Fibroblast of peridontal ligament (primary cell): Measurements from ENCODE around the gene CECR2.

ENCODE experiments used
- DNase-seq: peaks from one replicate; pipeline ENCODE4 v3.0.0-alpha.2; 2010; ENCODE audit errors: extremely low read depth

CECR2 gene

DNA sequence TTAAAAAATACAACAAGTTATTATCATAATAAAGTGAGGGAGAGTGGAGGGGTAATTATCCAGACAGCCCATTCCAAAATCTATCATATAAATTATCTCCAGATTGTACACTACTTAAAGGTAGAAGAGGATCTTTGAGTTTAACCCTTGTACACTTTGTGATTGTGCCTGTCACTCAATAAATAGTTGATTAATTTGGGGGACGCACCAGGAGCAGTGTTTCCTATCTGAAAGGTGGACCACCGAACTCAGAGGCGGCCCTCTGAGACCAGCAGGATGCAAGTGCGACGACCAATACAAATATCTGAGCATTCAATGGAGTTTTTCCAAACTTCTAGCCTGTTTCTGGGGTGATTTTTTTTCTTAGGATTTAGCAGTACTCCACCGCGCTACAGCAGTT is 1.1 kb upstream of the CECR2 start:
- no peak for DNase-seq

DNA sequence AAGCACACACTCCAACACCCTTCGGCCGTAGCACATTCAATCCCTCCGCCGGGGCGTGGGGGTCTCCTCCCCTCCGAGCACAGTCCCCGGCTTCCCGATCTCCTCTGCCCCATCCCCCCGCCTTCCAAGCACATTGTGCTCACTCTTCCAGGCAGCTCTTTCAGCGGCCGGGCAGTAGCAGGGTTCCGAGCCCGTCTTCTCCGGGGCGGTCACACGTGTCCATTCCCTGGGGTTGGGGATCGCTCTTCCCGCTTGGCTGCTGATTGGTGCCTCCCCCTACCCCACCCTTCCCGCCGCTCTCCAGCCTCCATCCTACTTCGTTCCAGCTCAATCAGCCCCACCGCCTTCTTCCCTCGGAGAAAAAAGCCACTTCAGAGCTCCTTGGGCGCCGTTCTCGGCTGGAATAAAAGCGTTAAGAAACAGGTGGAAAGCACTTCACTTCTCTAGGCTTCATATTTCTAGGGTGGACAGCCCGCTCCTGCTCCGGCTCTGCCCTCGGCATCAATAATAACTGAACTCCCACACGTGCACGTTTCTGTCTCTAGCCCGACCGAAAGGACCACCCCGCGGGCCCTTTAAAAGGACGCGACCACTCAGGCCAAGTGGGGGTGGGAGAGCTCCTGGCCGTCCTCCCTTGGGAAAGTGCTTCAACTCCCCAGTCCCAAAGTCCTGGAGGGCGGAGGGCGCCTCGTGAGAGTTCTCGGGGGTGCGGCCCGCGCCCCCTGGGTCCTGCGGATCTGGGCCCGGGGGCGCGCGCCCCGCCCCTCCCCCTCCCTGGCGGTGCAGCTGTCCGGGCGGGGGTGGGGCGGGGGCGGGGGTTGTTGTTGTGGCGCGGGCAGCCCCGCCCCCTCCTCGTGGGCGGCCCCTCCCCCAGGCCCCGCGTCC is 464 bp upstream of the CECR2 start:
- no peak for DNase-seq

DNA sequence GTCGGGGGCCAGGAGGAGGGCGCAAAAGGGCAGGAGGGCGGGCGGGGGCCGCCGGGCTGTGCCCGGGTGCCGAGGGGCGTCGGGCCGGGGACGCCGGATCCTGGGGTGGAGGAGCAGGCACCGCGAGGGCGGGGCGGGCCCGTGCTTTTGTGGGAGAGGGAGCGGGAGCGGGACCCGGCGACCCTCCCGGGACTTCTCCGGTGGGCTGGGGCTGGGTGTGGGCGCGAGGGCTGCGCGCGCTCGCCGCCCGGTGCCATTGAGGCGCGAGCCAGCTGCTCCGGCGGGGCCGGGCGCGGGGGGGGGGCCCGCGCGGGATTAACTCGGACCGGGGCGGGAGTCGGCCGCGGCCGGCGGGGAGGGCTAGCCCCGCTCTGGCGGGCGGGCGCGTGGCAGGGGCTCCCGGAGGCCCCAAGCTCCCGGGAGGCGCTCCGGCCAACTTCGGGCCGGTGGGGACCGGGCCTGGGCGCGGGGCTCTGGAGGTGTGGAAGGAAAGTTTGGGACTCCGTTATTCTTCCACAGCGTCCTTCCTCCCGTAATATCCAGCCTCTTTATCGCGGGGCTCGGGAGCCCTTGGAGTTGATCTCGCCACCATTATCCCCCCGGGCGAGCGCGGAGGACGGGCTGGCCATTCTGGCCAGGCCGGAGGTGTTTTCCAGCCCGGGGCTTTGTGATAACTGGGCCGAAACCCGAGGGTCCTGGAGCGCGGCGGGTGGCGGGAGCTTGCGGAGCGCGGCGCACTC is 936 bp downstream of the CECR2 start:
- DNase-seq: no peak

DNA sequence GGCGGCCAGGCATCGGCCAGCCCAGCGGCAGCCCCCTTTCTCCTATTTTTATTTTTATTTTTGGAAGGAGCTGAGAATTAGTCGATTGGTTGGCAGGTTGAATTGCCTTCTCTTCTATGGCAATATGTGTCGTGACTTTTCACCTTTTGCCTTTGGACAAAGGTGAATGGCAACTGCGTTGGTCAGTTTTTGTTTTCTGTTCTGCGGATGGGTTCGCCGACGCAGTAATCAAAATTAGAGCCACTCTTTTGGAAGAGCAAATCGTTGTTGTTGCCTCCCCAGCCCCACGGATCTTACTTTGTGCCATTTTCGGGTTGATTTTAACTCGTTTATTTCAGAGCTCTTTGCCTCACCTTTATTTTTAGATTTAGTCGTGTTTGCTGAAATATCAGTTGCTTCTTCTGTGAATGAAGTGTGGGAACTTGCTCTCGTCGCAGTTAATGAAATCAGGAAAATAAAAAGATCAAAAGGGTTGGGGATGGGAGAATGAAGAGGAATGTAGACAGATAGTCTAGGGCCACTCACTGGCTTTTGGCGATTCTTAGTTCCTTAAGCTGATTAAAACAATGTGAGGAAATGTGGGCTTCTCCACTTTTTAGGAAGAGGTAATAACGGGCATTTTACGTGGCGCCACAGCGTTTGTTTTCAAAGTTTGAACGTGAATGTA is 1.6 kb downstream of the CECR2 start:
- DNase-seq: no peak

DNA sequence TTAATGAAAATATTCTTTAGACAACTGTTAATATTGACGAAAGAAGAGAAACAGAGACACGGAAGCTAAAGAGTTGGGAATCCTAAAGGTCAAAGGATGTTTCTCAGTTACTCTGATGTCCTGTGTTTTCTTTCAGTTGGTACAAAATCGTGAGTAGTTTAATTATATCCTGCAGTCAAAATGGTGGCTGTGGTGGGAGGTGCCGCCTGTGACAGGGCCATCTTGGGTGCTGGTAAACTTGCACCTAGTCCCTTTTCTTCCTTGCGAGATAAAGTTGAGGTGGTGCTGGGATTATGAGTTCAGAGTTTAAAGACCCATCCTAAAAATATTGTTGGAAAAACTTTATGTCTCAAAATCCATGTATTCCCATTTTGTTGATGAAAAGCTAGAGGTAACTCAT is 2.2 kb downstream of the CECR2 start:
- DNase-seq: no peak

DNA sequence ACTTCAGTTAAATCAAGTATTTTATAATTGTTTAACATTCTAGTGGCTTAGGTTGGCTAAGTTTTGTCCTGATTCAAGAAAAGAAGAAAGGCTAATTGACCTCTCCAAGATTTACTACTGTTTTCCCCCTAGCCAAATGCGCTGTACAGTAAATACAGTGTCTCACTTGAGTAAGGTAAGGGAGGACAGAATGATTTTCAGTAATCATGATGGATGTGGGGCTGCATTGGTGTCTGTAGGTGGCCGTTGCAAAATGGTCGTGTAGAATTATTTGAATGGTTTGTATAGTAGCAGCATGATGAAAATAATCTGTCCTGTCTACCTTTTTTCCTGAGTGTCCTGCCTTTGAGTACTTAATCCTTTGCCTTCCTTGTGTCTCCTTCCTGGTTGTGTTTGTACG is 4.6 kb downstream of the CECR2 start:
- DNase-seq: no peak

DNA sequence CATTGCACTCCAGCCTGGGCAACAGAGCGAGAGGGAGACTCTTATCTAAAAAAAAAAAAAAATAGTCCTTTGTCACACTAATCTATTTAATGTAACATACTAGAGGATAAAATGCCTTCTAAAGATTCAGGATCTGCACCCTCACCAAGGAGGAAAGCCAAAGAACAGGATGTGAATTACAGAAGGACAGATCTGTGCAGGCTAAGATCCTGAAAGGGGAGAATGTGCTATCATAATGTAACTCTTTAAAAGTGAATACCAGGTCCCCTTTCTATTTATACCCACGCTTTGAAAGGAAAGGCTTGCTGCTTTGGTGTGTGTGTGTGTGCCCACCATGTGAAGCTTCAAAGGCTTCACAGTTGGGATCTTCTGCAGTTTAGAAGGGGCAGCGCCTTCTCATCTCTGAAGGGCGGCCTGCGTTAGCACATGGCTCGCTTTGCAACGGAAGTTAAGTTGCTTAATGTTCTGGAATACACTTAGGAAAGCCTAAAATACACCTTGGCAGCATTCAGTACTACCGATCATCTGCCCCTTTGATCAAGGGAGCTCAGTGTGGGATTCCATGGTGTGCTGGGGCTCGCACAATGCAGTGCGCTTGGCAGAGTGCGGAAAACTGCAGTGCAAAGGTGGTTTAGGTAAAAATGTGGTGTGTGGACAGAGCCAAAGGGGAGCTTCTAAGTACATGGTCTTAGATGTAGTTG is 6.8 kb downstream of the CECR2 start:
- no peak for DNase-seq

DNA sequence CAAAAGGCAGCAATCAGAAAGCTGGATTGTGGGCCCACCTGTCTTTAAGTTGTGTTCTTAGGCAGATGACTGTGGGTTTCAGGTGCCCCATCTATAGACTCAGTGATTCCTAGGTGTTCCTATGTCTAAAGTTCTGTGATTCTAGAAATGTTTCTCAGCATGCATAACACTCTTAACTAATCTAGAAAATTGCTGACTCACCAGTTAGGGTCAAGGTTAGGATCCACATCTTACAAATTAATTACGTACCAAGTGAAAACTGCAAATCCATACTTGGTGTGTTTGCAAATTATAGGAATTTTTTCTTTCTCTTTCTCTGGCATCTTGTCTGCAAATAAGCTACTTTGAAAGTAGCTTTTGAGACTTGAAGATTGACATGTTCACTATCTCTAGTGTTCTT is 7.7 kb downstream of the CECR2 start:
- DNase-seq: no peak

DNA sequence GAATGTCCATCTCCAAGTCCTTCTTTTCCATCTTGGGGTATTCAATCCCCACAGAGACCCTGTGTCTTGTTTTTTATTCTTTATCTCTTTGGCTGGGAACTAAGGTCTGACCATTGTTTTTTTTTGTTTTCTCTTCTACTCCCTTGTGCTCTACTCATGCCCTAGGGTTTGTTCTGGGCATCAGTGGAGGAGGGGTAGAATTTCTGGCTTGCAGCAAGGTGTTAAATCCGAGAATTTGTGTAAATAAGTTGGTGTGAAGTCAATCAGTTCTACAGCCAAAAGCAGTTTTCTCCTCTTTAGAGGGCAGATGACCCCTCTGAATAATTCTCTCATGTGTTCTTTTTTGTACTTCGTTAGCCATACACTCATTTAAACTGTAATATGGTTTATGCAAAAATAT is 10.7 kb downstream of the CECR2 start:
- DNase-seq: no peak

DNA sequence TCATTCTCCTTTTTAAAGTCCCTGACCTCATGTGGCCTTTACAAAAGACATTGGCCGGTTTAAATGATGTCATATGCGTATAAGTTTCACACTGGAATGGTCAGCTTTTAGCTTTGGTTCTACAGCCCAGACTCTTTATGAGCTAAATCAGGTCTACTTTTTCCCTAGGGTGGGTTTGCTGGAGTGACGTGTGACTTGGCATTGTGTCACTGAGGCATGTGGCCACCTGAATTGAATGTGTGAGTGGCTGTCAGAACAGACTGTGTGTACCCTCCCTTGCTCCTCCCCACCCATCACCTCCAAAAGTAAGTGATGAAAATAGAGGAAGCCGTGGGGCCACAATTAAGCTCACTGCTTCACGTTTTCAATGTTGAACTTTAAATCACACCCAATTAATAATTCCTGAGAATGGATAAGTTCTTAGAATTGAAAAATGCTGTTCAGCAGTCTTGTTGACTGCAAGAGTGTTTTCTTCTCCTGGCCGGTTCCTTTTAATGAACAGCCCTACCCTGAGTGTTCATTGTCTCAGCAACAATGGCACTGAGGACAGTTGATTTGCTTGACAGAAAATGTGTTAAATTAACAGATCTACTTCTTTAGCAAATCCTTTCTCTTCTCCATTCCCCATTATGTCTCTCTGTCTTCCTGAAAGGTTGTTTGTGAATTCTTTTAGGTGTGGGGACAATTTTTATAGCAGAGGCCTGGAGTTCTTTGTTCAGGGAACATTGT is 11.3 kb downstream of the CECR2 start:
- DNase-seq: no peak

DNA sequence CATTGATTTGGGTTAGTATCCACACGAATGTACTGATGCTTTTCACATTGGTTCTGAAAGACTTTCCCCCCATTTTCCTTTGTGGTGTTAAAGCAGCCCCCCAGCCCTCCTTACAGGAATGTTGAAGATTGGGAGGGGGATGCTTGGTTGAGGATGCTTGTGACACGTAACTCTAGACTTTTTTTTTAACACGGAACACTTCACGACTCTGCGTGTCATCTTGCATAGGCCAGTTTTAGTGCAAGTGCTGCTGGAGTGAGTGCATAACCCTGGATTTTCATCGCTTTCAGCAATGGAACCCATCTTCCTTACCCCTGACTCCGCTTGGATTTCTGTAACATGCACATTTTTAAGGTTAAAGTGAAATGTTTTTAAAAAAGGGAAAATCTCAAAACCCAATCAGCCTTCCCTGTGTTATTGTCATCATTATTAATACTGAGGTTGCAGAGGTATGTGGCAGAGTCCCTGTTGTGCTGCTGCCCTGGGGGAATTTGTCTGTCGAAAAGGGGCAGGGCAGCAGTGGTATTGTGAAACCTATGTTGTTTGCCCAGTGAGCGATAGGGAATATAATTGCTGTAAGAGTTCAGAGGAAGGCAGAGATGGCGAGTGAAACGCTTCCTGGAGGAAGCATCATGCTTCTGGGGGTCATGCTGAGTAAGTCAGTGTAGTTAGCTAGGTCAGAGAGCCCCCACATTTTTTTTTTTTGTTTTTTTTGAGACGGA is 12.1 kb downstream of the CECR2 start:
- no peak for DNase-seq

DNA sequence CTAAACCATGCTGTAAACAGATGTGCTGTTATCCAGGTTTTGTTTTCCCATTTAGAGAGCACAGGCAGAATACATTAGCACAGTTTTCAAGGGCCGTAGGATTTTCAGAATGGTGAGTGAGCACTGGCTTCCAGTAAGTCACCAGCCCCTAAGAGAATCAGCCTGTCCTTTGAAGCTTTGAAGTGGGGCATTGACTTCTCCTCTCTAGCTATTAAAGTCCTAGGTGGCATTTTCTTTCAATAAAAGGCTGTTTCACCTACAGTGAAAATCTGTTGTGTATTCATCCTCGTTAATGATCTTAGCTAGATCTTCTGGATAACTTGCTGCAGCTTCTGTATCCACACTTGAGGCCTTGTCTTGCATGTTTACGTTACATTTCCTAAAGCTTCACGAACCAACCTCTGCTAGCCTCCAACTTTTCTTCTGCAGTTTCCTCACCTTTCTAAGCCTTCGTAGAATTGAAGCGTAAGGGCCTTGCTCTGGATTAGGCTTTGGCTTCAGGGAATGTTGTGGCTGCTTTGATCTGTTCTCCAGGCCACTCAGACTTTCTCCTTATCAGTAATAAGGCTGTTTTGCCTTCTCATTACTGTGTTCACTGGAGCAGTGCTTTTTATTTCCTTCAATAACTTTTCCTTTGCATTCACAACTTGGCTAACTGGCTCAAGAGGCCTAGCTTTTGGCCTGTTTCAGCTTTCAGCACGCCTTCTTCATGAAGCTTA is 15.5 kb downstream of the CECR2 start:
- no peak for DNase-seq

DNA sequence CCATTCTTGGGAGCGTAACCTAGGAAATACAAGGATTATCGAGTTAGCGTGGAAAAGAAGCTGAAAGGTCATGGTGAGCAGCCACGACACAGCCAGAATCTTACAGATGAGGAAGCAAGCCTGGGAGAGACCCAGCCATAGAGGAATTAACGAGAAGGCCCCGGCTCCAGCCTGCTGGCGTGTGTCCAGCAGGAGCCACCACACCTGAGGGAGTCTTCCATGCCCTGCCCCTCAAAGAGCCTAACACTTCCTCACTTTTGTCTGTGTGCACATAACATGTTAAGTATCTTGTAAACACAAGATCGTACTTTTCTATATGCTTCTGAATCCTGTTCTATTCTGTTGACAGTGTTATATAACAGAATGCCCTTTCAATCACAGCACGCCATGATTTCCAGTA is 18.1 kb downstream of the CECR2 start:
- DNase-seq: no peak

DNA sequence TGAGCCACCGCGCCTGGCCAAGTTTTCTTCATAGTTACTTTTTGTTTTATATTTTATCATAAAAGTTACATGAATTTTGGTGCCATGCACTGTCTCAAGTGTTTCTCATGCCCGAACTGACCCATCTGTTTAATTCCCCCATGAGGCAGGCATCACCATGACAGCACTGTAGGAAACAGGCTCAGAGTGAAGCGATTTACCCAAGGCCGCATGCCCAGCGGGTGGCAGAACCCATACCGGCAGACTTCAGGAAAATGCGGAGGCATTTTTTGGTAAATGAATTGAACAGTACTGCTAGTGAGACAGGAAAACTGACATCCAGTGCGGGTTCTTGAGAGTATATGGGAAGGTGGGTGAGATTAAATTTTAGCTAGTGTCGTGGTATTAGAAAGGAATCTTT is 19.0 kb downstream of the CECR2 start:
- no peak for DNase-seq

DNA sequence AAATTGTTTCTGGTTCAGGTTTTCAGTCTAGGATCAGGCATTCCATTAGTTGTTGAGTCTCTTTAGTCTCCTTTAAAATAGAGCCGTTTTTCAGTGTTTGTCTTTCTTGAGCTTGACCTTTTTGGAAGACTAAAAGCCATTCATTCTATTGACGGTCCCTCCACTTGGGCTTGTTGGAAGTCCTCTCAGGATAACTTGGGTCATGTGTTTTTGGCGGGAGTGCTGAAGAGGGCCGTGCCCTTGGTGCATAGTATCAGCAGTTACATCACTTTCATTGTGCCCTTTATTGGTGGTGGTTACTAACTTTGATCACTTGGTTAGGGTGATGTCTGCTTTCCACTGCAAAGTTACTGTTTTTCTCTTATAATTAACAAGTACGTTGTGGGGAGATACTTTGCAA is 20.8 kb downstream of the CECR2 start:
- DNase-seq: no peak

DNA sequence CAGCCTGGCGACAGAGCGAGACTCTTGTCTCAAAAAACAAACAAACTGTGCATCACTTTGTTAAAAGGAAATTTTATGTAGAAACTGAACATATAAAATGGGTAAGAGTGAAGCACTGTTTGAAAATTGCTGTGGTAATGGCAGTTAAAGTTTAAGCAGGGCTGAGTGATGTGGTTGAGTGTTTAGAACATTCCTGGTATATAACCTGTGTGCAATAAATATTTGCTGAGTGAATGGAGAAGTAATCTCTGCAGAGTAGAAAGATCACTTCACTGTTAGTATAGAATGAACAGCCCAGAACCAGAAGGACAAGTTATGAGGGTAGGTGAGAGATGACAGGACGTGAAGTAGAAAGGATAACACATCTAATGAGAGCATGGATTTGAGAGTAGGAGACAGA is 27.3 kb downstream of the CECR2 start:
- no peak for DNase-seq

DNA sequence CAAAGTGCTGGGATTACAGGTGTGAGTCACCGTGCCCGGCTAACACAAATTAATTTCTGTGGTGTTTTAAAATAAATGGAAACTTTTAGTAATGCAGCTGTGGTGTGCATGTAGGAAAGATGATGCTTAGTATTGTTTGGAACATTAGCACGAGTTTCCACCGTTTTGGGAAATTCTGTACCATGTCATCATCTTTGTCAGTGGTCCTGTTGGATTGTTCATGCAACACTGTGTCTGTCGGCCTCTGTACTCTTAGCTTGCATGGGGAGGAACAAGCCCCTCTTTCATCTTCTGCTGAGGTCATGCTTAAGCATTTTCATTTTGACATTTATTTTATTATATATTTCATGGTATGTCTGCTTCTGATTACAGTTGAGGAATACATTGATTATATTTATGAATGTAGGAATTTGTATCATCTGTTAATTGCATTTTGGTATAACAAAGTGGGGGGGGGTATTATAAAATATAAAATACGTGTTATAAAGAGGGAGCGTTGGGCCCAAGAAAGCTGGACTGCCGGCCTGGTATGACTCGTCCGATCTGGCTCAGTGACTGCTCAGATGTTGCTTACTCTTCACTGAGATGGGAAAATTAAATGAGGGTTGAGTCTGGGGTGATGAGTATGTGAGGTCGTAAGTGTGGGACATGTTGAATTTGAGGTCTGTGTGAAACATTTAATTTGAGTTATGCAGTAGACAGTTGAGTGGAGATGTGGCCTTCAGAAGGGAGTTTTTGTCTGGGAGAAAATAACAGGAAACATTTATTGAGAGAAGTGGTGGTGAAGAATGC is 28.7 kb downstream of the CECR2 start:
- no peak for DNase-seq

DNA sequence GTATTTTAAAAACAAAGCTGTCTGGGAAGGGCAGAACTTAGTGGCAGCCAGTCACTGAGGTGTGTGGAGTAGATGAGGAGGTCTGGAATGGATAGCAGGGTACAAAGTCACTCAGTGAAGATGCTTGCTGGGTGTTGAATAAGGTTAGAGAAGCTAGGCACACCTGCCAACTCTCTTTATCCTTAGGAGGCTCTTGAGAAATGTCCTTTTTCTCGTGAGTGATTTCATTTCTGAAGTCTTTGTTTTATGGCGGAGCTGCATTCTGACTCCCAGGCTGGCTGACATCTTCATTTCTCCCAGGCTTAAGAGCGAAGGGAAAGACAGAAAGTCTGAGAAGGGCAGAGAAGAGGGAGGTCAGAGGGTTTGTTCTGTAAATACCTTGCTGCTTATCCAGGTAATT is 31.0 kb downstream of the CECR2 start:
- no peak for DNase-seq

DNA sequence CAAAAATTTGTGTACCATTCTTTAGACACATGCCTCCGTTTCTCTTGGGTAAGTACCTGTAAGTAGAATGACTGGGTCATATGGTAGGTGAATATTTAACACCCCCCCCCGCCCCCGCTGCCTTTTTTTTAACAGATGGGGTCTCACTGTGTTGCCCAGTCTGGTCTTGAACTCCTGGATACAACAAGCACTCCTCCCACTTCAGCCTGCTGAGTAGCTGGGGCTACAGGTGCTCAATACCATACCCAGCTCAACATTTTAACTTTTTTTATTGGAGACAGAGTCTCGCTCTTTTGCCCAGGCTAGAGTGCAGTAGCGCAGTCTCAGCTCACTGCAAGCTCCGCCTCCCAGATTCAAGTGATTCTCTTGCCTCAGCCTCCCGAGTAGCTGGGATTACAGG is 32.5 kb downstream of the CECR2 start:
- no peak for DNase-seq
